Fibroblast of lung (primary cell): ENCODE results near the gene SLC25A12.

Source experiments
- CTCF ChIP-seq, 2 donors: IDR thresholded peaks in 1 of 2; conservative IDR thresholded peaks in 1 of 2; 1 replicate in 1 of 2; 2 replicates in 1 of 2; pipeline ENCODE4 v1.5.1; 2011 to 2012; ENCODE audit warnings: low read length in 2 of 2, control low read depth in 1 of 2, inconsistent platforms in 1 of 2, low read depth in 1 of 2, mild to moderate bottlenecking in 1 of 2
- EZH2 ChIP-seq: IDR thresholded peaks from 2 replicates; pipeline ENCODE4 v1.5.1; 2012; ENCODE audit warnings: low read length, control low read depth, mild to moderate bottlenecking; ENCODE audit errors: missing control alignments

- TF ChIP-seq CTCF (conservative IDR thresholded peaks at IDR 0.05 in 1 of 2, IDR thresholded peaks at IDR 0.05 in 1 of 2; ENCODE audit: low read depth in 1 of 2, low read length in 2 of 2): no peak
- no peak for TF ChIP-seq EZH2
Measured at GRCh38 chr2:171836146-171836910, 57.7 kb downstream of the SLC25A12 start.
